Measurements from ENCODE around the gene CENPV.

The CENPV gene

DNA sequence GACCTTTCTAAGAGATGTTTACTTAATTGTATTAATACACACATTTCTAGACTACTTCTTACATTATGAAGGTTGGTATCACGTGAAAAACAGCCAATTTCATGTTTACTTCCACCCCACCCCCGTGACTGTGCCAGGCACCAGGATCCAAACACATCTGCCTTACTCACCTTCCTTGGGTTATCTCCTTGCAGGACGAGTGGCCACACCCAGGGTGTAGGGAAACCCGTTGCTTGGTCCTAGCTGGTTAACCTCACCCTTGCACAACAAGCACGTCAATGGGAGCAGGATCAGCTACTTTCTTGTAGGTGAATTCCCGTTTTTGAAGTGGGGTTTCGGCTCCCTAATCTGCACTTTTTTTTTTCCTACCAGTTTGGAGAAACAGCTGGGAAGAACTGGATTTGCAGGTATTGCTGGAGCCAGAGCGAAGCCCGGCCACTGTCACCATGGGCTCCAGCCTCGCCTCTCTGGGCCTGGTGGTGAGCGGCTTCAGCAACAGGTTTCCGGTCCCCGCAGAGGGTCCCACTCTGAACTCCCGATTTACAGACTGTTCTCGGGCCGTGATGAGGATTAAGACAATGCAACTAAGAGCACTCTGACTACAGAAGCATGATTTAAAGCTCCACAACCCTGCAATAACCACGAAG, 25.5 kb upstream of the CENPV start:
- DNase-seq, result peak; percentile 56 to 68
- no peak for TF ChIP-seq POLR2A (IDR thresholded peaks at IDR 0.05; ENCODE audit: low read length)
- no peak for TF ChIP-seq GATA1 (IDR thresholded peaks at IDR 0.05; ENCODE audit: low read depth, low read length)

GRCh38 chr17:16377941-16378341, 24.7 kb upstream of the CENPV start:
- DNase-seq, result peak; percentile 14 to 43
- no peak for TF ChIP-seq POLR2A (IDR thresholded peaks at IDR 0.05; ENCODE audit: low read length)
- no peak for TF ChIP-seq GATA1 (IDR thresholded peaks at IDR 0.05; ENCODE audit: low read depth, low read length)

GRCh38 chr17:16374146-16374938, 21.1 kb upstream of the CENPV start:
- peak in 1 of 2 experiments; percentile 21 for DNase-seq
- TF ChIP-seq POLR2A (IDR thresholded peaks at IDR 0.05; ENCODE audit: low read length), result no peak
- TF ChIP-seq GATA1 (IDR thresholded peaks at IDR 0.05; ENCODE audit: low read depth, low read length), result no peak

- TF ChIP-seq POLR2A (IDR thresholded peaks at IDR 0.05; ENCODE audit: low read length) (no peak), GATA1 (IDR thresholded peaks at IDR 0.05; ENCODE audit: low read depth, low read length) (no peak)
- DNase-seq, result peak; percentile 7 to 23
Observed at GRCh38 chr17:16371742-16372141, 18.5 kb upstream of the CENPV start.

DNA sequence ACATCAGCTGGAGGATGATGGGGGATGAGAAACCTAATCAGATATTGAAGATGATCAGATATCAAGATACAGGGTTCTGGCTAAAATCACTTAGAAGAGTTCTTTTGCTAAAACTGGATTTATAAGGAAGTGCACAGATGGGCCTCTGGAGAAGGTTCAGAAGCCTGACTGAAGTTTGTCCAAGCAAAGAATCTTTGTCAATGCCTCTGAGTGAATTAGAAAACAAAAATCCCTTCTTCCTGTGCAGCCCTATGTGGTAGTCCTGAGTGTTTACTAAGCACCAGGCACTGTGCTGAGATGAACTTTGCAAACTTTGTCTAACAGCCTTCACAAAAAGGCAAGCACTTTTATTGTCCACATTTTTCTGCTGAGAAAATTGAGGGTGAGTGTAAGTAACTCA, 11.4 kb upstream of the CENPV start:
- DNase-seq, result no peak
- no peak for TF ChIP-seq POLR2A (IDR thresholded peaks at IDR 0.05; ENCODE audit: low read length)
- TF ChIP-seq GATA1 (IDR thresholded peaks at IDR 0.05; ENCODE audit: low read depth, low read length), result no peak

- peak; percentile 79 to 89 for DNase-seq
- TF ChIP-seq POLR2A (IDR thresholded peaks at IDR 0.05; ENCODE audit: low read length) (no peak), GATA1 (IDR thresholded peaks at IDR 0.05; ENCODE audit: low read depth, low read length) (no peak)
Observed at GRCh38 chr17:16363749-16364536, 10.7 kb upstream of the CENPV start.

DNA sequence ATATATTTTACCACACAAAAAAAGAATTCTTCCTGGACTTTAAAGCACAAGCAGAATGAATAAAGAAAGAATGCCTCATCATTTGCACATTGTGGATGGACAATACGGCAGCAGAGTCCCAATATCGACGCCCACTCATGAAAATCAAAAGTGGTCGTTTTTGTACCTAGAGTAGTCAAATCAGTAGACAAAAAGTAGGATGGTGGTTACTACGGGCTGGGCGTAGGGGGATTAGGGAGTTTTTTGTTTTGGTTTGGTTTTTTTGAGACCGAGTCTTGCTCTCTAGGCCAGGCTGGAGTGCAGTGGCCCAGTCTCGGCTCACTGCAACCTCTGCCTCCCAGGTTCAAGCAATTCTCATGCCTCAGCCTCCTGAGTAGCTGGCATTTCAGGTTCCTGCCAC, 8.6 kb upstream of the CENPV start:
- no peak for TF ChIP-seq GATA1 (IDR thresholded peaks at IDR 0.05; ENCODE audit: low read depth, low read length)
- no peak for TF ChIP-seq POLR2A (IDR thresholded peaks at IDR 0.05; ENCODE audit: low read length)
- no peak for DNase-seq

DNA sequence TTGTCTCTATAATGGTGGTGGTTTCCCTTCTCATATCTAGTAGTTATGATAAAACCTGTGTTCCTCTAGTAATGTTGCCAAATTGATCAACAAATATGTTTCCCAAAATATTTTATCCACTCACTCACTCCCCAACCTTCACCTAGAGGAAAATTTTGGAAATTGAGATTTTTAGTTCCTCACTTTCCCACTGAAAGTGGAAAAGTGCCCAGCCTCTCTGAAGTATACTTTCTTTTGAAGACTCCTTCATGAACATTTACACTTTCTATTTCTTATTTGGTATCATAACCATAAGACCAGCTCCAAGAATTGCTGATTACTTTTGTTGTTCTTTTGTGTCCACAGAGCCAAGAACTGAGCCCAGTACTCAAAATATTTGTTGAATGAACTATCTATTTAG, 5.1 kb upstream of the CENPV start:
- no peak for TF ChIP-seq GATA1 (IDR thresholded peaks at IDR 0.05; ENCODE audit: low read depth, low read length)
- no peak for TF ChIP-seq POLR2A (IDR thresholded peaks at IDR 0.05; ENCODE audit: low read length)
- DNase-seq, result no peak

GRCh38 chr17:16354585-16354984, 1.3 kb upstream of the CENPV start:
- no peak for TF ChIP-seq GATA1 (IDR thresholded peaks at IDR 0.05; ENCODE audit: low read depth, low read length)
- no peak for TF ChIP-seq POLR2A (IDR thresholded peaks at IDR 0.05; ENCODE audit: low read length)

DNA sequence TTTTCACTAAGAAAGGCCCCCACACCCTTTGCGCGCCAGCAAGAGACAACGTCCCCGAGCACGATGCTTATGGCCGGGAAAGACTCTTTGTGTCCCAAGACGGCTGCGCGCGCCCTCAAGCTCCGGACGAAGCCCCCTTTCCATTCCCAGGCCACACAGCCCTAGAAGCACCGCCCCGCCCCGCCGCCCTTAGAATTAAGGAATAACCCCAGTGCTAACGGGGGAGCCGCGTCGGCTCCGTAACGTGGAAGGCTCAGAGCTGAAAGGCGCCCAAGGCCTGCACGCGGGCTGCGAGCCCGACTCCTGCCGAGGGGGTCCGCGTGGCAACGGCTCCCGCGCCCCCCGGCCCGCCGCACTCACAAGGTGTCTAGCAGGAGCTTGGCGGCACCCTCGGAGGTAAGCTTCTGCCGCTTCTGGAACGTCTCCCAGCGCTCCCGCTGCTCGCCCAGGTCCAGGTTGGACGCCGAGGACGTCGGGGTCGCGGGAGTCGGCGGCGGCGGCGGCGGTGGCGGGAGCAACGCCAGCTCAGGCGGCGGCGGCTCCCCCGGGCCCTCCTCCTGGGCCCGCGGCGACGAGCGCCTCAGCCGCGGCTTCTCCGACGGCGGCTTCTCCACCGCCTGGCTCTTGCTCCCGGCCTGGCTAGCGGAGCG, 477 bp downstream of the CENPV start:
- peak; percentile 74 to 77 for DNase-seq
- TF ChIP-seq GATA1 (IDR thresholded peaks at IDR 0.05; ENCODE audit: low read depth, low read length) (no peak), POLR2A (IDR thresholded peaks at IDR 0.05; ENCODE audit: low read length) (no peak)

More at GRCh38 chr17:16354585-16354984, 1.3 kb upstream of the CENPV start:
- DNase-seq, result no peak

DNA sequence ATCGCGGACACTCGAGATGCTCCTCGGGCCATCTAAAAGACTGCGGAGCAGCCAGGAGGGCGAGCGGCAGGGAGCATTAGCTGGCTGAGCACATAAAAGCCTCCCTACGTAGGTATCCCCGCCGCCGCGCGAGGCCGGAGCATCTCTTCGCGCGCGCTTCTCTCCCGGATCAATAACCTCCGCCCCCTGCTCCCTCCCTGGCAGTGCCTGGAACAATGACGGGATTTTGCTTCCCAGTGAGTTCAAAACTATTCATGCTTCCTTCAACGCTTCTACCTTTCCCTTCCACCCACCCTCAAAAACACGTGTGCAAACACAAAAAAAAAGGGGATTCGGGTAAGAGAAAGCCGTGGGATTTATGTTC, 984 bp downstream of the CENPV start:
- DNase-seq, result peak; percentile 55 to 57
- TF ChIP-seq GATA1 (IDR thresholded peaks at IDR 0.05; ENCODE audit: low read depth, low read length) (no peak), POLR2A (IDR thresholded peaks at IDR 0.05; ENCODE audit: low read length) (no peak)

- no peak for TF ChIP-seq POLR2A (IDR thresholded peaks at IDR 0.05; ENCODE audit: low read length)
- no peak for TF ChIP-seq GATA1 (IDR thresholded peaks at IDR 0.05; ENCODE audit: low read depth, low read length)
Observed at GRCh38 chr17:16351831-16352230, 1.4 kb downstream of the CENPV start.

GRCh38 chr17:16349431-16349830, 3.8 kb downstream of the CENPV start:
- DNase-seq, result no peak
- TF ChIP-seq POLR2A (IDR thresholded peaks at IDR 0.05; ENCODE audit: low read length) (no peak), GATA1 (IDR thresholded peaks at IDR 0.05; ENCODE audit: low read depth, low read length) (no peak)

More at GRCh38 chr17:16351831-16352230, 1.4 kb downstream of the CENPV start:
- DNase-seq, result no peak

DNA sequence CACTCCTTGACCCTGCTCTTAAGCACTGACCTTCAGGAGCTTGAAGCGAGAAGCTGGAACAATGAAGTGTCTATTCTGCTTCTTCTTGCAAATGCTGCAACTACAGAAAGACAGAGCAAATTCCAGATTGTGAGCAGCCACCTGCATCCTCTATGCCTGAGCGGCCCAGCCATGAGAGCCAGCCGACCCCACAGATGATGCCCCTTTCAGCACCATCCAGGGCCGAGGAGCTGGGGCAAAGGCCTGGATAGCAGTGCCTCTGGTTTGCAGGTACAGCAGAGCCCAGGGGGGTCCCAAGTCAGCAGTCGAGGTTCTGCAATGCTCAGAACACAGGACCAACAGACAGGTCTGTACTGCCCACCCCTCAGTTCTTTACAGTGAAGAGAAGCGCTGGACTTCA, 4.7 kb downstream of the CENPV start:
- TF ChIP-seq POLR2A (IDR thresholded peaks at IDR 0.05; ENCODE audit: low read length) (no peak), GATA1 (IDR thresholded peaks at IDR 0.05; ENCODE audit: low read depth, low read length) (no peak)
- no peak for DNase-seq

All from erythroblast (primary cell).